MM.1S (cell line): ENCODE data around the gene LRRC61.
A peak's percentile ranks its signal among the peaks of the same experiment; 100 is the strongest.

Experiments used
- DNase-seq: peaks from one replicate; pipeline ENCODE4 v3.0.0-alpha.2; 2015
- H2AFZ ChIP-seq: fragments of 300-600 bp; sonication (generic); 2 replicates; pipeline ENCODE4 v1.6.0; 2016; ENCODE audit warnings: antibody characterized with exemption, low read length
- H3F3A ChIP-seq: fragments of 300-600 bp; sonication (generic); 2 replicates; pipeline ENCODE4 v1.6.1; 2016; ENCODE audit warnings: mild to moderate bottlenecking, antibody characterized with exemption, low read length, moderate library complexity, mixed read lengths; ENCODE audit not compliant: insufficient read depth
- H3K27ac ChIP-seq: fragments of 300-600 bp; sonication (generic); 2 replicates; pipeline ENCODE4 v1.5.1; 2016; ENCODE audit warnings: mild to moderate bottlenecking, low read length
- H3K27me3 ChIP-seq: fragments of 300-600 bp; sonication (generic); replicated peaks from 2 replicates; pipeline ENCODE4 v1.6.0; 2016; ENCODE audit warnings: low read length; ENCODE audit not compliant: insufficient read depth
- H3K36me3 ChIP-seq: fragments of 300-600 bp; sonication (generic); replicated peaks from 2 replicates; pipeline ENCODE4 v1.6.1; 2016; ENCODE audit warnings: mild to moderate bottlenecking, low read length, mixed read lengths; ENCODE audit not compliant: insufficient read depth
- H3K4me1 ChIP-seq: fragments of 300-600 bp; sonication (generic); 2 replicates; pipeline ENCODE4 v1.6.1; 2016; ENCODE audit warnings: low read length, mixed read lengths
- H3K4me2 ChIP-seq: fragments of 300-600 bp; sonication (generic); 2 replicates; pipeline ENCODE4 v1.6.0; 2016; ENCODE audit warnings: low read depth, low read length
- H3K4me3 ChIP-seq: fragments of 300-600 bp; sonication (generic); 2 replicates; pipeline ENCODE4 v1.5.1; 2016; ENCODE audit warnings: low read length, mixed read lengths
- H3K79me2 ChIP-seq: fragments of 300-600 bp; sonication (generic); 2 replicates; pipeline ENCODE4 v1.6.1; 2016; ENCODE audit warnings: mixed run types, low read length, mixed read lengths
- H3K9ac ChIP-seq: fragments of 300-600 bp; sonication (generic); 2 replicates; pipeline ENCODE4 v1.6.1; 2016; ENCODE audit warnings: low read length, mixed read lengths
- H3K9me2 ChIP-seq: fragments of 300-600 bp; sonication (generic); replicated peaks from 2 replicates; pipeline ENCODE4 v1.6.1; 2016; ENCODE audit warnings: mild to moderate bottlenecking, low read length, mixed read lengths; ENCODE audit not compliant: insufficient read depth
- H3K9me3 ChIP-seq: fragments of 300-600 bp; sonication (generic); replicated peaks from 2 replicates; pipeline ENCODE4 v1.6.1; 2016; ENCODE audit warnings: mild to moderate bottlenecking, low read length, mixed read lengths; ENCODE audit not compliant: insufficient read depth
- H4K20me1 ChIP-seq: fragments of 300-600 bp; sonication (generic); 2 replicates; pipeline ENCODE4 v1.6.1; 2016; ENCODE audit warnings: mild to moderate bottlenecking, low read length, moderate library complexity, mixed read lengths; ENCODE audit not compliant: insufficient read depth
- CTCF ChIP-seq: fragments of 300-600 bp; sonication (generic); IDR thresholded peaks from 2 replicates; pipeline ENCODE4 v1.5.1; 2016; ENCODE audit warnings: antibody characterized with exemption, low read length, mixed read lengths
- EZH2 ChIP-seq: fragments of 300-600 bp; sonication (generic); optimal IDR thresholded peaks from 2 replicates; pipeline ENCODE3; 2017; ENCODE audit warnings: low read depth, mild to moderate bottlenecking, antibody characterized with exemption, low read length, mixed read lengths
- EZH2phosphoT487 ChIP-seq: fragments of 300-600 bp; sonication (generic); IDR thresholded peaks from 2 replicates; pipeline ENCODE4 v1.6.1; 2018; ENCODE audit warnings: antibody characterized with exemption, low read length

The LRRC61 gene

GRCh38 chr7:150367677-150368095 is 44.5 kb downstream of the LRRC61 start:
- no peak for DNase-seq
- H3K27me3 ChIP-seq, result no peaks in the 10 kb centered on the region
- H4K20me1 ChIP-seq, result no peaks in the 10 kb centered on the region
- H3K4me2 ChIP-seq, result peak overlapping the region; percentile 98
- no peaks in the 10 kb centered on the region for H3K9me3 ChIP-seq
- H3K36me3 ChIP-seq, result 0 out of 2 replicates have a peak, but pooled peaks cover 7% of the 10 kb centered on the region
- H3K79me2 ChIP-seq, result peaks cover 40% of the 10 kb centered on the region
- peak overlapping the region; percentile 99 for H3K27ac ChIP-seq
- no peak for TF ChIP-seq CTCF
- no peak for TF ChIP-seq EZH2phosphoT487
- no peak for TF ChIP-seq EZH2
- peaks cover 53% of the 10 kb centered on the region for H3F3A ChIP-seq
- peak overlapping the region; percentile 67 for H3K4me3 ChIP-seq
- H2AFZ ChIP-seq, result 0 out of 2 replicates have a peak overlapping the region, but pooled peaks have one; percentile 39
- peaks cover 55% of the 10 kb centered on the region for H3K4me1 ChIP-seq
- H3K9me2 ChIP-seq, result no peaks in the 10 kb centered on the region
- H3K9ac ChIP-seq, result peak overlapping the region; percentile 100

DNA sequence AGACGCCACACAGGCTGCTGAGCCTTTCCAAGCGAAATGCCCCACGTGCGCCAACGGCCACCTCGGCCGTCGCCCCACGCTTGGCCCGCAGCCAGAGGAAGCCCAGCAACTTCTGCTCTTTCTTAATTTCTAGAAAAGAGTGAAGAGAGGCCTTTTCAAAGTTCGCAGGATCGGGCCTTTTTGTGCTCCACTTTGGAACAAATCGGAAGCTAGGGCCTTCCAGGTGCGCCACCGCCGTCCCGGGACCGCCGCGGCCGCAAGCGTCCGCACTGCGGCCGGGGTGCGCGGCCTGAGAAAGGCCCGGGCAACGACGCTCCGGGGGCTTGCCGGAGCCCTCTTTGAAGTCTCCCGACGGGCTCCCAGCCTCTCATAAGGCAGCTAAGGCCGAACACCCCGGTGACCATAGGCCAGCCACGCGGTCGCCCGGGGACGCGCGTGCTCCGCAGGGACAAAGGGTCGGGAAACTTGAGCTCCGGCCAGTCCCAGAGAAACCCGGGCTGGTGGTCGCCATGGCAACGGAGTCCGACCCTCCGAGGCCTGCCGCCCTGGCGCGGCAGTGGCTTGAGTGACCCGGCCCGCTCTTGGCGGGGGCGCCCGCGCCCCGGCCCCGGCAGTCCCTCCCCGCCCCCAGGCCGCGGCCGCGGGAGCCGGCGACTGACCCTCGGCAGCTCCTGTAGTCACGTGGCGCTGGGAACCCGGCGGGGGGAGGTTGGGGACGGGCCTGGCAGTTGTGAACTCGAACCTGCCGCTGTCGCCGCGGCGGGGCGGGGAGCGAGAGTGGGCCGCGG is 45.1 kb downstream of the LRRC61 start, which contains the start of gene REPIN1:
Gene REPIN1, plus strand, starts transcription at position 727 of the 788 bp plus-strand sequence. CDS start 890 bp downstream, outside the sequence.
- TF ChIP-seq EZH2, result no peak
- TF ChIP-seq EZH2phosphoT487, result no peak
- TF ChIP-seq CTCF, result no peak
- Histone ChIP-seq H3K27me3 (no peaks in the 10 kb centered on the region), H3K9me3 (no peaks in the 10 kb centered on the region), H3K27ac (peak within 1 kb of the TSS; percentile 99), H3K4me2 (peak within 1 kb of the TSS; percentile 98), H3K9me2 (no peaks in the 10 kb centered on the region), H3K36me3 (0 out of 2 replicates have a peak, but pooled peaks cover 7% of the 10 kb centered on the region), H2AFZ (peak within 1 kb of the TSS; percentile 39), H3K79me2 (peaks cover 46% of the 10 kb centered on the region), H3K9ac (peak within 1 kb of the TSS; percentile 100), H3F3A (peaks cover 59% of the 10 kb centered on the region), H4K20me1 (no peaks in the 10 kb centered on the region), H3K4me1 (peaks cover 61% of the 10 kb centered on the region), H3K4me3 (peak within 1 kb of the TSS; percentile 99)
- DNase-seq, result peak; percentile 97

GRCh38 chr7:150368884-150369747 is 46.0 kb downstream of the LRRC61 start:
- no peaks in the 10 kb centered on the region for H4K20me1 ChIP-seq
- H3K27ac ChIP-seq, result peak overlapping the region; percentile 99
- peak overlapping the region; percentile 99 for H3K4me3 ChIP-seq
- no peak overlapping the region for H2AFZ ChIP-seq
- peaks cover 54% of the 10 kb centered on the region for H3K79me2 ChIP-seq
- H3K9me2 ChIP-seq, result no peaks in the 10 kb centered on the region
- TF ChIP-seq EZH2 (no peak), CTCF (no peak), EZH2phosphoT487 (no peak)
- DNase-seq, result peak; percentile 89
- H3K36me3 ChIP-seq, result 0 out of 2 replicates have a peak, but pooled peaks cover 7% of the 10 kb centered on the region
- peaks cover 63% of the 10 kb centered on the region for H3F3A ChIP-seq
- no peaks in the 10 kb centered on the region for H3K27me3 ChIP-seq
- peak overlapping the region; percentile 100 for H3K9ac ChIP-seq
- no peaks in the 10 kb centered on the region for H3K9me3 ChIP-seq
- H3K4me1 ChIP-seq, result peaks cover 63% of the 10 kb centered on the region
- H3K4me2 ChIP-seq, result peak overlapping the region; percentile 93
